Fibroblast of peridontal ligament (primary cell): ENCODE measurements around the gene DCBLD2.
"Not testable (repeated sequence)": the region's sequence is repeated elsewhere in the genome, so short reads cannot be mapped to it uniquely, and the experiment has no call there.

Experiments
- DNase-seq: peaks from one replicate; pipeline ENCODE4 v3.0.0-alpha.2; 2010; ENCODE audit errors: extremely low read depth

Gene DCBLD2

DNA sequence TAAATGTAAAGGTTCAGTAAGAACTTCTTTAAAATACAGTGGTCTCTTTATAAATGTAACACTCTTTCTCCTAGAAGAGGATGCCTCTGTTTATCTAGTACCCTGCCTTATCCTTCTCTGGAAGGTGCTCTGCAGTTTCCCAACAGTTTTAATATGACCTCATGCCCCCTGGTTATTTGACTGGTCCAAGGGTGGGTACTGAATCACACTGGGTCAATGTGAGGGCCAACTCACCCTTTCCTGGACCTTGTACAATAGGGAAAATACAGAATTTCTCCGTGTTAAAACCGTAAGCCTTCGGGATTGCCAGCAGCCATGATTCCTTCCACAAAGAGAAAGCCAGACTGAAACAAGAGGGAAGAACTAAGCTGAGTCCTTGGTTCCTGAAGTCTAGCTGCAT is 9.2 kb downstream of the DCBLD2 start:
- DNase-seq: no peak

DNA sequence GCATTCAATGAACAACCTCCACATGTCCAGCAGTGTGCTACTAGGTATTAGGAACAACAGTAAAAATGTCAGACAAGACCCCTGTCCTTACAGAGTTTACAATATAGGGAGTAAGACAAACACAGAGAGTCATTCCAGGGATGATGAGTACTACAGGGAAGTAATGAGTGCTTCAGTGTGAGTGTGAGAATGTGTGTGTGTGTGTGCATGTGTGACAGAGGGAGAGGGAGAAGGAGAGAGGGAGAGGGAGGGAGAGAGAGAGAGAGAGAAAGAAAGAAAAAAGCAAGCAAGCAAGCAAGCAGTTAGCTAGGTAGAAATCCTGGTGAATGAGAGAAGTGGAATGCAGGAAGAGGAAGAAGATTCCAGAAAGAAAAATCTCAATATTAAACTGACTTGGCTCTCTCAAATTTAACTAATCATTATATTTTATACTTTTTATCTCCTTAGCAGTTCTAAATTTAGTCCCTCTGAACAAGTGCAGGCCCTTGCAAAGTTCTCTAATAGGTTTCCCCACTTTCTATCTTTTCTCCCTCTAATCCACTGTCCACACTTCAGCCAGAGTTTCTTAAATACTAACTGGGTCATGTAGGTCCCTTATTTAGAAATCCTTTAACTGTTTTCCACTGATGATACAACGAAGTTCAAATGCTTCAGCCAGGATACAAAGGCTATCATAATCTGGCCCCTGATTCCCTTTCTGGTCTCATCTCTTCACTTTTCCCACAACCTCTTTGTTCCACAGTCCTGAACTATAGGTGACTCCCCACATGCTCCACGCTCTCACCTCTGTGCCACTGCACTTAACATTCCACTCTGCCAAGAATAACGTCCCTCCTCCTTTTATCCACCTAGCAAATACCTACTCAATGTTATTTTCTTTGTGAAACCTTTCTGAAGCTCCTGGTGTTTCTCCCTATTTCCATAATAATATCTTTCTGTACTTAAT is 10.3 kb downstream of the DCBLD2 start:
- peak; percentile 20 for DNase-seq

DNA sequence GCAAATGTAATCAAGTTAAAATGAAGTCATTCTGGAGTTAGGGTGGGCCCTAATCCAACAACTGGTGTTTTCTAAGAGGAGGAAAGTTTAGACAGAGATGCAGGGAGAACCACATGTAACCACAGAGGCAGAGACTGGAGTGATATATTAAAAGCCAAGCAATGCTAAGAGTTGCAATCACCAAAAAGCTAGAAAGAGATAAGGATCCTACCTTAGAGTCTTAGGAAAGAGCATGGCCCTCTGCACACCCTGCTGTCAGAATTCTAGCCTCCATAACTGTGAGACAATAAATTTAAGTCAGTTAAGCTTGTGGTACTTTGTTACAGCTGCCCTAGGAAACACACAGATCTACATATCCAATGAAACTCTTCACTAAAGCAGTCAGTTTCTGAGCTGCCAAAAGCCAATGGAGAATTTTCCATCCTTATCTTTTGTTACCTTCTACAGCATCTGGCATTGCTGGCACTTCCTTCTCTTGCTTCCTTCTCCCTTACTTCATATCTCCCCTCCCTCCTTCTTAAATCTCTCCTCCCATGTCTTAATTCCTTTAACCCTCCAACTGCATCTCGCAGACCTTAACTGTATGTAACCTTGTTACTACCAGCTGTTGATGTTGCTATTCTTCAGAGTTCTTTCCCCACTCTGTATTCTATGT is 11.2 kb downstream of the DCBLD2 start:
- DNase-seq: peak; percentile 64

DNA sequence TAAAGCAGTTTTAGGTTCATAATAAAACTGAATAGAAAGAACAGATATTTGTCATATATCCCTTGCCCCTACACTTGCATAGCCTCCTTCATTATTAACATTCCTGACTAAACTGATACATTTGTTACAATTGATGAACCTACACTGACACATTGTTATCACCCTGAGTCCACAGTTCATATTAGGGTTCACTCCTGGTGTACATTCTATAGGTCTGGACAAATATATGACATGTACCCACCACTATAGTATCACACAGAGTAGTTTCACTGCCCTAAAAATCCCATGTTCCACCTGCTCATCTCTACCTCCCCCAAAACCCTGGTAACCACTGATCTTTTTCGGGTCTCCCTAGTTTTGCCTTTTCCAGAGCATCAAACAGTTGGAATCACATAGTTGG is 13.8 kb downstream of the DCBLD2 start:
- no peak for DNase-seq

DNA sequence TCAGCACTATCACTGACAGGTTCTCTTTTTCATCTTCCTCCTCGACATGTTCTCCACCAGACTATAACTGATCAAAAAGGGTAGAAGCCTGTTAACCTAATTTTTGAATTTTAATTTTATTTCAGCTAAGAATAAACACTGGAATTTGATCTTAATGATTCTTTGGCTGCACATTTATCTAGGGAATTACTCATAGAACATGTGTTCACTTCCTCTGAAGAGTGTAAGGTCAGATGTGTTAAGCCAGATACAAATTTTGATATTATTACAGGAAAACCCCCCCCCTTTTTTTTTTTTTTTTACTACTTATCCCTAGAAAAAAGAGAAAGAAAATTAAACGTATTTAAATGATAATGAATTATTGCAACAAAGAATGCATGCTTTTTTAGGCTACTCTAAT is 15.0 kb downstream of the DCBLD2 start:
- peak; percentile 41 for DNase-seq

DNA sequence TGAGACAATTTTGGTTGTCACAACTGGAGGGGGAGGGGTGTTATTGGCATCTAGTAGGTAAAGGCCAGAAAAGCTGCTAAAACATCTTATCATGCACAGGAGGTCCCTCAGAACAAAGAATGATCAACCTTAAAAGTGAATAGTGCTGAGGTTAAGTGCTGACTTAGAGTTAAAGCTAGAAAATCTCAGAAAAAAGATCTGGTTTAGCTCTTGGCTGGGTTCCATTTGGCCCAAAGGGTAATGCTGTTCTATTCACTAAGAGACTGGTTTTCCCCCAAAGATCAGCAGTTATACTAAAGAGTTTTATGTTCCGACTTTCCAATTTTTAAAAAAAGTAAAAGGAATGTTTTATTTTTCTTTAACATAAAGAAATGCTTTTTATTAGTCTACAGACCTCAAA is 15.6 kb downstream of the DCBLD2 start:
- peak; percentile 61 for DNase-seq

DNA sequence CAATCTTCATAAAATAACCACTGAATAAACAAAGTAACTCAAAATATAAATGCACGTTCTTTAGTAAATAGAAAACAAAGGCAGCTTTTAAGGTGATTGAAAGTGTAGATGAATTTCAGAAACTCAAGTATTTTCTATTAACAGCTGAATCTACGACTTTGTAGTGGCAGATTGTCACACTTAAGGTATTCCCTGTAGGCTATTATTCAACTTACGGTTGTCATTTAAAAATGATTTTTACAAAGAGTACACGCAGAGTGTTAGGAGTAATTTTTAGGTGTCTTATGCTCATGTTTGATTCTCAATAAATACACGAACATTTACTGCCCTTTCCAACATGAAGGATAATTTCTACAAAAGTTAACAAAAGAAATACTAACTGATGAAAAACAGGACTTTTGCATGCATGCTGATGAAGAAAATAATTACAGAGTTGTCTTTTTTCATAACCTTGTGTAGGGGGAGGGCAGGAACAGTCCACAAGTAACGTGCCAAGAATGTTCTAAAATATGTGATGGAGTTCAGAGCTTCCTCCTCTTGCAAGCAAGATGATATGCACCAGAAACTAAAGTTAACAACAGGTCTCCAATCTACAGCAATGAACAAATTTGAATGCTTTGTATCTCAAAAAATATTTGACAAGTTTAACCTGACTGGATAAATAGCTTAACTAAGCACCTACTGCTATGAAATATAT is 16.7 kb downstream of the DCBLD2 start:
- peak; percentile 67 for DNase-seq

DNA sequence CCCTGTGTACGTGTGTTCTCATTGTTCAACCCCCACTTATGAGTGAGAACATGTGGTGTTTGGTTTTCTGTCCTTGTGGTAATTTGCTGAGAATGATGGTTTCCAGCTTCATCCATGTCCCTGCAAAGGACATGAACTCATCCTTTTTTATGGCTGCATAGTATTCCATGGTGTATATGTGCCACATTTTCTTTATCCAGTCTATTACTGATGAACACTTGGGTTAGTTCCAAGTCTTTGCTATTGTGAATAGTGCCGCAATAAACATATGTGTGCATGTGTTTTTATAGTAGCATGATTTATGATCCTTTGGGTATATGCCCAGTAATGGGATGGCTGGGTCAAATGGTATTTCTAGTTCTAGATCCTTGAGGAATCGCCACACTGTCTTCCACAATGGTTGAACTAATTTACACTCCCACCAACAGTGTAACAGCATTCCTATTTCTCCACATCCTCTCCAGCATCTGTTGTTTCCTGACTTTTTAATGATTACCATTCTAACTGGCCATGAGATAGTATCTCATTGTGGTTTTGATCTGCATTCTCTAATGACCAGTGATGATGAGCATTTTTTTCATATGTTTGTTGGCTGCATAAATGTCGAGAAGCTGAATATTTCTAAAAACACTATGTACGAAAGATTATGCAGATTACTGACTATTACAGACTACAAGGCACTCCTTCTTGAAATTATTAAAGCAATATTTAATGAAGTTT is 18.7 kb downstream of the DCBLD2 start:
- DNase-seq: not testable (repeated sequence)

DNA sequence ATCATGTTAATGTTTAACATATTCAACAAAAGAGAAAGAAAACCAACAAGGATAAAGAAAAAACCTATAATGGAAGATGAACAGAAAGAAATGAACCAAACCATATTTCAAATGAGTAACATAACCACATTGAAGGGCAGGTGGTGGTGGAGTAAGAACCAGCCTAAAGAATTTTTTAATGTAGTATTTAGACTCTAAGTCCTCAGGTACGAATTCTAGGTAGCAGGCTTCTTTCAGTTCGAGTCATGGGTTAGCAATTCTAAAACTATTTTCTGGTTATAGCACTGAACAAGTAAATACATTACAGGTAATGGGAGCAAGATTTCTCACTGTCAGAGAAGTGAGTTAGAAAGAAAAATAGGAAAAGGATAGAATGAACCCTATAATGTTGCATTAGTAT is 24.4 kb downstream of the DCBLD2 start:
- DNase-seq: no peak

DNA sequence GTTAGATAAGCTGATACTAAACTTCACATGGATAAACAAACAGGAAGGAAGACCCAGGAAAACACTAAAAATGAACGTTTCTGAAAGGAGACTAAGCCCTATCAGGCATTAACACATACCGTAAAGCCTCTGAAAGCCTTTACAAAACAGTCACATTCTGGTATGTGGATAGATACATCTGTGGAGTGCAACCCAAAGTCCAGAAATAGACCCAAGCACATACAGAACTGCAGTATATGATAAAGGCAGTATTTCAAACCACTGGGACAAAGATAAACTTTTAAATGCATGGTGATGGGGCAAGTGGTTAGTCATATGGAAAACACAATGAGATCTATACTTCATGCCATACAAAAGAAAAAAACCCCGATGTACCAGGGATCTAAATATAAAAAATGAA is 26.0 kb downstream of the DCBLD2 start:
- DNase-seq: no peak

DNA sequence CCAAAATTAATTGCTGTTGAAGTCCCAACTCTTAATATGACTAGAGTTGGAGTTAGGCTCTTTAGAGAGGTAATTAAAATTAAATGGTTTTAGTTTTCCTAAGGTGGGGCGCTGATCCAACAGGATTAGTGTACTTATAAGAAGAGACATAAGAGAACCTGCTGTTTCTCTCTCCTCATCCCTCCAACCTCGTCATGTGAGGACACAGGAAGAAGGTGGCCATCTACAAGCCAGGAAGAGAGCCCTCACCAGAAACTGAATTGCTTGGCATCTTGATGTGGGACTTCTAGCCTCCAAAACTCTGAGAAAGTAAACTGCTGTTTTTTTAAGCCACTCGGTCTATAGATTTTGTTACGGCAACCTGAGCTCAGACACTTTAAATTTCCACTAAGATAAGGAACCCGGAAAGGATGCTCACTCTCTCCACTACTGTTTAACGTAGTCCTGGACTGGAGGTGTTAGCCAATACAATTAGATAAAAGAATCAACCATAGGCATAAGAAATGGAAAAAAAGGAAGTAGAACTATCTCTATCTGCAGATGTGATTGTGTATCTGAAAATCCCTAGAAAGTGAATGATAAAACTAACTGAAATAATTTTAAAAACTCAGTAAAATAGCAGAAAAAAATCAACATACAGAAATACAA is 26.8 kb downstream of the DCBLD2 start:
- DNase-seq: no peak

DNA sequence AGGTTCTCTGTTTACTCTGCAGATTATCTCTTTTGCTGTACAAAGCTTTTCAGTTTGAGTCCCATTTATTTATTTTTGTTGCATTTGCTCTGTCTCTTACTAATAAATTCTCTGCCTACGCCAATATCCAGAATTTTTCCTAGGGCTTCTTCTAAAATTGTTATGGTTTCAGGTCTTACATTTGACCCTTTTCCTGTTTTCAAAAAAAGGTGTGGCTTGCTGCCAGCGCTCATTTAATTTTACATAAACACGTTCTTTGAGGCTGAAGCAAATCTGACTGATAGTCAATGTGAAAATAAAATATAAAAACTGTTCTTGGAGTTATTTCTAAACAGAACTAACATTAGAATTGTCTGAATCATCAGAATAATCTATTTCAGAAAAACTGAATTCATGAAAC is 32.1 kb downstream of the DCBLD2 start:
- DNase-seq: no peak

DNA sequence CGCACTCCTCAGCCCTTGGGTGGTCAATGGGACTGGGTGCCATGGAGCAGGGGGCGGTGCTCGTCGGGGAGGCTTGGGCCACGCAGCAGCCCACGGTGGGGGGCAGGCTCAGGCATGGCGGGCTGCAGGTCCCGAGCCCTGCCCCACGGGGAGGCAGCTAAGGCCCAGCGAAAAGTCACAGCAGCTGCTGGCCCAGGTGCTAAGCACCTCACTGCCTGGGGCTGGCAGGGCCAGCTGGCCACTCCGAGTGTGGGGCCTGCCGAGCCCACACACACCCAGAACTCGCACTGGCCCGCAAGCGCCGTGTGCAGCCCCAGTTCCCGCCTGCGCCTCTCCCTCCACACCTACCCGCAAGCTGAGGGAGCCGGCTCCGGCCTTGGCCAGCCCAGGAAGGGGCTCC is 43.5 kb downstream of the DCBLD2 start:
- not testable (repeated sequence) for DNase-seq

DNA sequence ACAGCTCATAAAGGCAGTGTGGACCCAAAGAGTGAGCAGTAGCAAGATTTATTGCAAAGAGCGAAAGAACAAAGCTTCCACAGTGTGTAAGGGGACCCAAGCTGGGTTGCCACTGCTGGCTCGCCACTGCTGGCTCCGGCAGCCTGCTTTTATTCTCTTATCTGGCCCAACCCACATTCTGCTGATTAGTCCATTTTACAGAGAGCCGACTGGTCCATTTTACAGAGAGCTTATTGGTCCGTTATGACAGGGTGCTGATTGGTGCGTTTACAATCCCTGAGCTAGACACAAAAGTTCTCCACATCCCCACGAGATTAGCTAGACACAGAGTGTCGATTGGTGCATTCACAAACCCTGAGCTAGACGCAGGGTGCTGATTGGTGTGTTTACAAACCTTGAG is 44.2 kb downstream of the DCBLD2 start:
- DNase-seq: not testable (repeated sequence)

DNA sequence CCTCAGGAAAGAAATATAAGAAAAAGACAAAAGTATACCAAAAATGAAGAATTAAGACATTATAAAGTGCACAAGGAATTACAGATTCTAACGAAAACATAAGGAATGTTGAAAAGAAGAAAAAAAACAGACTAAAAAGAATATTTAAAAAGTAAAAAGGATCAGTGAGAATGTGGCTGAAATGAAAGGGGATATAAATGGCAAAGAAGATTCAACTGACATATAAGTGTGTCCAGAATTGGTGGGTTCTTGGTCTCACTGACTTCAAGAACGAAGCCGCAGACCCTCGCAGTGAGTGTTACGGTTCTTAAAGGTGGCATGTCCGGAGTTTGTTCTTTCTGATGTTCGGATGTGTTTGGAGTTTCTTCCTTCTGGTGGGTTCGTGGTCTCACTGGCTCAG is 44.8 kb downstream of the DCBLD2 start:
- DNase-seq: no peak

DNA sequence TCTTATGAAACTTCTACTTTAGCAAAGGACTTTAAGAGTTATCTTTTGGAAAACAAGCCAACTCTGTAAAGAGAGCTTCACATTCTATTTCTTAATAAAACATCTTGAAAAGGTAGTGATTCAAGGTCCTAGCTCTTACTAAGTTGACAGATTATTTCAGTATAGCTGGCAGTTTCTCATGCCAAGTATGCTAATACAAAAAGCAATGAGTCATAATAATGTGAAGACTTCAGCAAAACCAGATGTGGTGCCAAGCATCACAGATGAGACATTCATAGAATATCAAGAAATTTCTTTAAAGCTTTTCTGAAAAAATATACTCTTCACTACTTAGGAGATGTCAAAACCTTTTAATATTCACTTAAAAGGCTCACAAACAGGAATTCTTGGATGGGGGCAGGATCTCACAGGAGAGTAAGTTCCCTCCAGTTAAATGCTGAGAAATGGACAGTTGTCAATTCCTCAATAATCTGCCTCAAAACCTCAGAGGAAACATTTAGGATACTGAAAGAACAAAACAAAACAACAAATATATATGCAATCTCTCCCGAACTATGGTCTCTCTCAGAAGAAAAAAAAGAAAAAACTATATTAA is 45.6 kb downstream of the DCBLD2 start:
- peak; percentile 95 for DNase-seq

DNA sequence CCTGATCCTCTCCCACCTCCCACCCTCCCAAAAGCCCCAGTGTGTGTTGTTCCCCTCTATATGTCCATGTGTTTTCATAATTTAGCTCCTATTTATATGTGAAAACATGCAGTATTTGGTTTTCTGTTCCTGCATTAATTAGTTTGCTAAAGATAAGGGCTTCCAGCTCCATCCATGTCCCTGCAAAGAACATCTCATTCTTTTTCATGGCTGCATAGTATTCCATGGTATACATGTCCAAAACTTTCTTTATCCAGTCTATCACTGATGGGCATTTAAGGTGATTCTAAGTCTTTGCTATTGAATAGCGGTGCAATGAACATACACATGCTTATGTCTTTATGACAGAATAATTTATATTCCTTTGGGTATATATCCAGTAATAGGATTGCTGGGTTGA is 53.4 kb downstream of the DCBLD2 start:
- no peak for DNase-seq

DNA sequence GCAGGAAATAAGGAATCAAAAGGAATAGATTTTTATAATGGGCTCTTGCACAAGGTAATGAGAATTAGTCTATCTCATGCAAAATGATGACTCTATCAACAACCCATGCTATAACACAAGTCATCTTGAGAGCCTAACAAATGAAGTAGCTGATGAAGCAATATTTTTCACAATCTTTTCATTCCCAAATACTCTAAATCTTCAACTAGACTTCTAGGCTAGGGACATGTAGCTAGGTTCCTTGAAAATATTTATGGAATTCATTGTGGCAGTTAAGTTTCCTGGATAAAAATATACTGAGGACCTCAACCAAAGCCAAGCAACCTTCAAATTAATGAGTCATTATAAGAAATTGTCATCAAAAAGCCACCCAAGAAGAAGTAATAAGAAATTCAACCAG is 55.4 kb downstream of the DCBLD2 start:
- peak; percentile 36 for DNase-seq

DNA sequence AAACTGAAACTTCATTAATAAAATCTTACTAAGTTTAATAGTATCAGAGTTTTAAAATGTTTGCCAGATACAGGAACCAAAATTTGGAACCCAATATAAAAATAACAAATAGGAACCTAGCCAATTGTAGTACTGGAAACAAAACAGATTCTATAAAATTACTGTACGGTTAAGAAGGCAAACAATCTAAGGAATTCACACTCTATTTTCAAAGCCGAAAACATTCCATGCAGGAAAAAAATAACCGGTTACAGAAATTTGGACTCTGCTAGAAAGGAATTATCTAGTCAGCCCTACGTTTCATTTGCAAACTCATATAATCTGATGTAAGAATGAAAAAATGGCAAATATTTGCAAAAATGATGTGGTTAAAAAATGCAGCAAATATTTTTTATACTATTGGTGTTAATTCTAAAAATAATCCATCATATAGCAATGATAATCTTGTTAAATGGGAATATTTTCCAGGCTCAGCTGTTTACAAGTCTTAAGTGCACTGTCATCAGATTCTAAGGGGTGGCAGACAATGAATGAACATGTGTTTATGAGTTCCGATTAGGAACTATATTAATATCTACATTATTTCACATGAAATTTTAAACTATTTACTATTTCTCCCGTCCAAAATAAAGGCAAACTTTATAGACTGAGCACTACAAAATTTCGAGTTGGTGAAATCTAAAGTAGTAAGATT is 58.1 kb downstream of the DCBLD2 start:
- no peak for DNase-seq

DNA sequence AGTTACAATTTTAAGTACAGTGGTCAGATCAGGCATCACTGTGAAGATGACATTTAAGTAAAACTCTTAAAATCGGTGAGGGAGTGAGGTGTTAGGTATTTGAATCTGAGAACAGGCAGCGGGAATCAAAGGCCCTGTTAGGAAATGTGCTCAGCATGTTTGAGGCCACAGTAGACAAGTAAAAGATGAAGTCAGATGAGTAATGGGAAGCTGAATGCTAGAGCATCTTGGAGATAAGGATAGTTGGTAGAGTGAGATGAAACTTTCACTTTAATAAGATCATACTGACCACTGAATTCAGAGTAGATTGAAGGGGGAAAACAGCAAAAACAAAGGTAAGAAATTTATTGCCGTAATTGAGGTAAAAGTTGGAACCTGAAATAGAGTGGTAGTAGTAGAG is 61.6 kb downstream of the DCBLD2 start:
- no peak for DNase-seq
